HepG2 (cell line): ENCODE data around the gene NF2. TPM values are rescaled to one million over a fixed set of nuclear protein-coding genes. Genes with fewer than 3 reads are reported as not detected.

ENCODE experiments used
- NFKB2 ChIP-seq: sonication (generic); formaldehyde crosslinking; IDR thresholded peaks from 2 replicates; pipeline ENCODE4 v1.4.0; 2020; ENCODE audit warnings: missing genetic modification reagents, borderline replicate concordance
- RFXAP ChIP-seq: sonication (generic); formaldehyde crosslinking; IDR thresholded peaks from 2 replicates; pipeline ENCODE4 v1.4.0; 2020; ENCODE audit warnings: missing genetic modification reagents, borderline replicate concordance
- SOX13 ChIP-seq, 3 experiments: fragments of 450-650 bp in 1 of 3; sonication (generic) in 1 of 3; formaldehyde crosslinking in 1 of 3; IDR thresholded peaks in 2 of 3; conservative IDR thresholded peaks in 1 of 3; 2 replicates each; pipeline versions ENCODE4 v1.5.0 to v1.6.1; 2016 to 2020; ENCODE audit warnings: antibody characterized with exemption in 1 of 3, mild to moderate bottlenecking in 1 of 3, missing compliant biosample characterization in 1 of 3, missing genetic modification reagents in 1 of 3, moderate library complexity in 1 of 3
- ZFP36L2 ChIP-seq: sonication (generic); formaldehyde crosslinking; IDR thresholded peaks from 2 replicates; pipeline ENCODE4 v1.4.0; 2020; ENCODE audit warnings: missing genetic modification reagents
- ZFYVE20 ChIP-seq: sonication (generic); formaldehyde crosslinking; IDR thresholded peaks from 2 replicates; pipeline ENCODE4 v1.8.0; 2023; ENCODE audit warnings: low read depth, mild to moderate bottlenecking, moderate library complexity, missing genetic modification reagents, borderline replicate concordance
- polyA plus RNA-seq, 8 experiments: library from polyadenylated mRNA; depleted of rRNA in 3 of 8; stranded (reverse) in 7 of 8; unstranded in 1 of 8; fragments of >200 nt; fragmentation: Illumina TruSeq in 4 of 8; extraction: Trizol in 4 of 8; gene quantifications; 2 replicates each; pipeline versions ENCODE4 v1.2.1 to v1.2.3, GENCODE V29; 2011 to 2016; ENCODE audit warnings: low read depth in 4 of 8, missing spikeins in 1 of 8, mixed read lengths in 1 of 8; ENCODE audit not compliant: insufficient read depth in 1 of 8
- total RNA-seq, 5 experiments: library from RNA; depleted of rRNA; stranded (reverse); fragments of >200 nt; fragmentation: Illumina TruSeq; extraction: Trizol; gene quantifications; 2 replicates each; pipeline ENCODE4 v1.2.3, GENCODE V29; 2016; ENCODE audit warnings: low read depth in 1 of 5
- TF ChIP-seq, protein P1 (sequence below): sonication (generic); formaldehyde crosslinking; IDR thresholded peaks from 2 replicates; pipeline ENCODE4 v1.5.0; 2020; ENCODE audit warnings: mild to moderate bottlenecking, missing genetic modification reagents
- TF ChIP-seq, protein P2 (sequence below): sonication (generic); formaldehyde crosslinking; IDR thresholded peaks from 2 replicates; pipeline ENCODE4 v1.4.0; 2020; ENCODE audit warnings: missing genetic modification reagents
- TF ChIP-seq, protein P3 (sequence below): sonication (generic); formaldehyde crosslinking; IDR thresholded peaks from 2 replicates; pipeline ENCODE4 v1.4.0; 2020; ENCODE audit warnings: missing genetic modification reagents
- TF ChIP-seq, protein P4 (sequence below): sonication (generic); IDR thresholded peaks from 2 replicates; pipeline ENCODE4 v1.6.1; 2016; ENCODE audit warnings: low read depth, borderline replicate concordance

The NF2 gene
- total and polyA plus RNA-seq, 2 of the 13 experiments (the other 11 are each of a cell fraction or from before 2014, with no cell fraction given): 9.3 to 33.3 TPM

DNA sequence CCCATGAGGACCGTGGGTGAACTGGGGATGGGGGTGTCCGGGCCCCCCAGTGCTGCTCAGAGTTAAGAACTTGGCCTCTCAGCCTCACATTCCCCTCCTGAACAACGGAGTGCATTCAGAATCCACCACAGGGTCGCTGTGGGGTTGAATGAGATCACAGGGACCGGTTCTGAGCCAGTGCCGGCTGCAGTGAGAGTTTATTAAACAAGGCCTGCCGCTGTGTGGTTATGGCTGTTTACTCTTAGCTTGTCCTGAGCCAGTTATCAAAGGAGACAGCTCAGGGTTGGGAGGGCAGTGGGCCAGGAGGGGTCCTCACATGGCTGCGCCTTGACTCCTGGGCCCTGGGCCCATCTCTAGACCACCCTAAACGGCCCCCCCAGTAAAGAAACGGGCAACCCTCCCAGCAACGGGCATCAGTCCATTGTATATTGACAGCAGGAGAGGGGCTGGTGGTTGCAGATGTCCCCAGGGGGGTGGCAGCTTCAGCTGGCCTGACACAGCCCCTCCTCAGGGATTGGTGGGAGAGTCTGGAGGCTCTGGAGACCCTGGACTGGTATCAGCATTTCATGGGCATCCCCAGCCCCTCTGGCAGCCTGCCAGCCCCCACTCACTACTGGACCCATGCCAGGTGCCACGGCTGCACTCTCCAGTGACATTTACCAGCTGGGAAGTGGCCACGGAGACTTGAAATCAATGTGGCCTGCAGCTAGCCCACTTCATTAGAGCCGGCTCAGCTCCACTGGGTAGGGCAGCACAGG lies 101.3 kb downstream of the NF2 start (continued):
- no peak for TF ChIP-seq ZFYVE20
- no peak for TF ChIP-seq SOX13 (IDR thresholded peaks at IDR 0.05)
- peak in 1 of 2 experiments; percentile 4; a peak in 1 of 4 replicates for TF ChIP-seq SOX13 (CRISPR knock-in tag; conservative IDR thresholded peaks at IDR 0.05 in 1 of 2, IDR thresholded peaks at IDR 0.05 in 1 of 2)
- TF ChIP-seq, protein P1, sequence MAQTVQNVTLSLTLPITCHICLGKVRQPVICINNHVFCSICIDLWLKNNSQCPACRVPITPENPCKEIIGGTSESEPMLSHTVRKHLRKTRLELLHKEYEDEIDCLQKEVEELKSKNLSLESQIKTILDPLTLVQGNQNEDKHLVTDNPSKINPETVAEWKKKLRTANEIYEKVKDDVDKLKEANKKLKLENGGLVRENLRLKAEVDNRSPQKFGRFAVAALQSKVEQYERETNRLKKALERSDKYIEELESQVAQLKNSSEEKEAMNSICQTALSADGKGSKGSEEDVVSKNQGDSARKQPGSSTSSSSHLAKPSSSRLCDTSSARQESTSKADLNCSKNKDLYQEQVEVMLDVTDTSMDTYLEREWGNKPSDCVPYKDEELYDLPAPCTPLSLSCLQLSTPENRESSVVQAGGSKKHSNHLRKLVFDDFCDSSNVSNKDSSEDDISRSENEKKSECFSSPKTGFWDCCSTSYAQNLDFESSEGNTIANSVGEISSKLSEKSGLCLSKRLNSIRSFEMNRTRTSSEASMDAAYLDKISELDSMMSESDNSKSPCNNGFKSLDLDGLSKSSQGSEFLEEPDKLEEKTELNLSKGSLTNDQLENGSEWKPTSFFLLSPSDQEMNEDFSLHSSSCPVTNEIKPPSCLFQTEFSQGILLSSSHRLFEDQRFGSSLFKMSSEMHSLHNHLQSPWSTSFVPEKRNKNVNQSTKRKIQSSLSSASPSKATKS (CRISPR knock-in tag): no peak
- no peak for TF ChIP-seq RFXAP
- TF ChIP-seq, protein P2, sequence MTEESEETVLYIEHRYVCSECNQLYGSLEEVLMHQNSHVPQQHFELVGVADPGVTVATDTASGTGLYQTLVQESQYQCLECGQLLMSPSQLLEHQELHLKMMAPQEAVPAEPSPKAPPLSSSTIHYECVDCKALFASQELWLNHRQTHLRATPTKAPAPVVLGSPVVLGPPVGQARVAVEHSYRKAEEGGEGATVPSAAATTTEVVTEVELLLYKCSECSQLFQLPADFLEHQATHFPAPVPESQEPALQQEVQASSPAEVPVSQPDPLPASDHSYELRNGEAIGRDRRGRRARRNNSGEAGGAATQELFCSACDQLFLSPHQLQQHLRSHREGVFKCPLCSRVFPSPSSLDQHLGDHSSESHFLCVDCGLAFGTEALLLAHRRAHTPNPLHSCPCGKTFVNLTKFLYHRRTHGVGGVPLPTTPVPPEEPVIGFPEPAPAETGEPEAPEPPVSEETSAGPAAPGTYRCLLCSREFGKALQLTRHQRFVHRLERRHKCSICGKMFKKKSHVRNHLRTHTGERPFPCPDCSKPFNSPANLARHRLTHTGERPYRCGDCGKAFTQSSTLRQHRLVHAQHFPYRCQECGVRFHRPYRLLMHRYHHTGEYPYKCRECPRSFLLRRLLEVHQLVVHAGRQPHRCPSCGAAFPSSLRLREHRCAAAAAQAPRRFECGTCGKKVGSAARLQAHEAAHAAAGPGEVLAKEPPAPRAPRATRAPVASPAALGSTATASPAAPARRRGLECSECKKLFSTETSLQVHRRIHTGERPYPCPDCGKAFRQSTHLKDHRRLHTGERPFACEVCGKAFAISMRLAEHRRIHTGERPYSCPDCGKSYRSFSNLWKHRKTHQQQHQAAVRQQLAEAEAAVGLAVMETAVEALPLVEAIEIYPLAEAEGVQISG (CRISPR knock-in tag): no peak
- TF ChIP-seq, protein P3, sequence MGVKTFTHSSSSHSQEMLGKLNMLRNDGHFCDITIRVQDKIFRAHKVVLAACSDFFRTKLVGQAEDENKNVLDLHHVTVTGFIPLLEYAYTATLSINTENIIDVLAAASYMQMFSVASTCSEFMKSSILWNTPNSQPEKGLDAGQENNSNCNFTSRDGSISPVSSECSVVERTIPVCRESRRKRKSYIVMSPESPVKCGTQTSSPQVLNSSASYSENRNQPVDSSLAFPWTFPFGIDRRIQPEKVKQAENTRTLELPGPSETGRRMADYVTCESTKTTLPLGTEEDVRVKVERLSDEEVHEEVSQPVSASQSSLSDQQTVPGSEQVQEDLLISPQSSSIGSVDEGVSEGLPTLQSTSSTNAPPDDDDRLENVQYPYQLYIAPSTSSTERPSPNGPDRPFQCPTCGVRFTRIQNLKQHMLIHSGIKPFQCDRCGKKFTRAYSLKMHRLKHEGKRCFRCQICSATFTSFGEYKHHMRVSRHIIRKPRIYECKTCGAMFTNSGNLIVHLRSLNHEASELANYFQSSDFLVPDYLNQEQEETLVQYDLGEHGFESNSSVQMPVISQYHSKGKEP: no peak
- TF ChIP-seq ZFP36L2 (CRISPR knock-in tag): no peak
- TF ChIP-seq, protein P4, sequence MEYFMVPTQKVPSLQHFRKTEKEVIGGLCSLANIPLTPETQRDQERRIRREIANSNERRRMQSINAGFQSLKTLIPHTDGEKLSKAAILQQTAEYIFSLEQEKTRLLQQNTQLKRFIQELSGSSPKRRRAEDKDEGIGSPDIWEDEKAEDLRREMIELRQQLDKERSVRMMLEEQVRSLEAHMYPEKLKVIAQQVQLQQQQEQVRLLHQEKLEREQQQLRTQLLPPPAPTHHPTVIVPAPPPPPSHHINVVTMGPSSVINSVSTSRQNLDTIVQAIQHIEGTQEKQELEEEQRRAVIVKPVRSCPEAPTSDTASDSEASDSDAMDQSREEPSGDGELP: 0 out of 2 replicates have a peak, but pooled peaks have one; percentile 5
- TF ChIP-seq NFKB2 (CRISPR knock-in tag): 0 out of 2 replicates have a peak, but pooled peaks have one; percentile 5
- TF ChIP-seq, all 625 proteins: peak for 35
